Heart right ventricle (tissue), 16 donors: Measurements from ENCODE around the gene AREL1. TPM values are rescaled to one million over a fixed set of nuclear protein-coding genes. Genes with fewer than 3 reads are reported as not detected.

Source experiments
- ATAC-seq, 8 donors: fragments of 200-7000 bp; cut with Tn5 transposase; one replicate each; pipeline ENCODE4 v1.9.1; 2020; ENCODE audit warnings: mild to moderate bottlenecking in 8 of 8, moderate library complexity in 8 of 8, moderate number of reproducible peaks in 1 of 8
- DNase-seq, 2 donors: peaks; one replicate each; pipeline ENCODE4 v3.0.0-alpha.2; 2020
- H3K27ac ChIP-seq, 10 donors: fragments of 200-600 bp; sonication (generic) in 2 of 10; one replicate each; pipeline versions ENCODE4 v1.5.0 to v1.8.0; 2020 to 2022; ENCODE audit warnings: mild to moderate bottlenecking in 3 of 10
- H3K27me3 ChIP-seq, 7 donors: fragments of 200-600 bp; one replicate each; pipeline ENCODE4 v1.8.0; 2021 to 2022; ENCODE audit warnings: mild to moderate bottlenecking in 2 of 7
- H3K36me3 ChIP-seq, 9 donors: fragments of 200-600 bp; sonication (generic) in 1 of 9; one replicate each; pipeline versions ENCODE4 v1.5.0 to v1.8.0; 2020 to 2022; ENCODE audit warnings: mild to moderate bottlenecking in 2 of 9
- H3K4me1 ChIP-seq, 9 donors: fragments of 200-600 bp; sonication (generic) in 1 of 9; one replicate each; pipeline versions ENCODE4 v1.5.0 to v1.8.0; 2020 to 2022; ENCODE audit warnings: mild to moderate bottlenecking in 4 of 9
- H3K4me3 ChIP-seq, 10 donors: fragments of 200-600 bp; sonication (generic) in 2 of 10; one replicate each; pipeline versions ENCODE4 v1.5.0 to v1.8.0; 2020 to 2022; ENCODE audit warnings: mild to moderate bottlenecking in 7 of 10, moderate library complexity in 2 of 10
- H3K9me3 ChIP-seq, 11 donors: fragments of 200-600 bp in 10 of 11; sonication (generic) in 2 of 11; one replicate each; pipeline versions ENCODE4 v1.5.0 to v1.8.0; 2013 to 2022; ENCODE audit warnings: mild to moderate bottlenecking in 2 of 11, control low read depth in 1 of 11, moderate library complexity in 1 of 11
- CTCF ChIP-seq, 9 donors: fragments of 200-600 bp; sonication (generic) in 2 of 9; IDR thresholded peaks; one replicate each; pipeline versions ENCODE4 v1.5.0 to v1.8.0; 2021 to 2022; ENCODE audit warnings: antibody characterized with exemption in 9 of 9, mild to moderate bottlenecking in 5 of 9, moderate library complexity in 1 of 9
- WGBS, 2 donors: extraction: QIAGEN DNeasy Blood & Tissue Kit; methylation state at CpG; one replicate each; pipeline ENCODE4 v1.1.7; 2013; ENCODE audit warnings: inconsistent platforms in 1 of 2; 5-methylcytosine and 5-hydroxymethylcytosine counted together
- intact Hi-C, 10 donors: fragments of 100-400 bp; cut with DNase I; formaldehyde crosslinking; loops; one replicate each; pipeline versions ENCODE4 v1.11.1 to v1.14.2; 2022
- polyA plus RNA-seq, 2 donors: library from polyadenylated mRNA; stranded (reverse); fragments of 200-250 nt; gene quantifications; one replicate each; pipeline ENCODE4 v1.2.3, GENCODE V29; 2013
- total RNA-seq, 10 donors: library from RNA; stranded (reverse); fragmentation: NEBNext Ultra II Directional in 3 of 10; extraction: Animal tissue kit (Norgen Biotek cat#: 25700) in 3 of 10; gene quantifications; one replicate each; pipeline versions ENCODE4 v1.2.1 to v1.2.4, GENCODE V29; 2021 to 2023
- donor health status: Arrhythmogenic right ventricular cardiomyopathy.
- donor health status: ischemic (EF 13 %, LVEDD 7.1; RV severe dilation, severe dysfunction).
- donor health status: healthy with polysubstance abuse.
- donor health status: DM: no; HTN: yes; CAD: no.
- donor health status: DM: no; HTN: no; CAD: no.
- donor health status: ischemic (EF 25% LVEDD 6.9; RV normal size, moderate dysfunction).
- donor health status: ischemic (EF 25% LVEDD 5.7; RV mildly dilated, moderate dysfunction).
- donor health status: healthy.
- donor health status: DM: yes; HTN: yes; CAD: no.
- donor health status: Ischemic cardiomyopathy.
- donor health status: ischemic (EF 35%, LVEDD 5.7; RV mildly dilated, moderate dysfunction).
- donor health status: nonischemic (EF 11% LVEDD 7.7; RV severe dilation, severe dysfunction).
- donor health status: DM: yes; HTN: yes; CAD: no.
- donor health status: PGD.
- donor health status: ischemic (EF 29% LVEDD 5.4; RV normal size, mild dysfunction).
- donor health status: nonischemic (EF 23%, LVEDD 6.1; RV moderate dilation, normal function).

Gene AREL1
- total and polyA plus RNA-seq, 12 donors: 8.8 to 27.2 (median 20.7) TPM

GRCh38 chr14:74735125-74735524 is 22.2 kb upstream of the AREL1 start:
- DNase-seq: no peak
- WGBS, 2 donors: 94 to 95% methylated on average over 4 of the region's 4 CpGs
- peaks cover 0 to 94% (median 44%) of the 10 kb centered on the region in 9 donors for H3K36me3 ChIP-seq
- no peak overlapping the region for H3K27ac ChIP-seq
- H3K27me3 ChIP-seq: no peaks in the 10 kb centered on the region
- no peak overlapping the region for H3K4me3 ChIP-seq
- no peaks in the 10 kb centered on the region for H3K9me3 ChIP-seq
- no peak for ATAC-seq
- no peak for TF ChIP-seq CTCF (IDR thresholded peaks at IDR 0.05)
- intact Hi-C loops: no loop called here
- no peaks in the 10 kb centered on the region for H3K4me1 ChIP-seq

GRCh38 chr14:74733221-74733620 is 20.3 kb upstream of the AREL1 start:
- no peaks in the 10 kb centered on the region for H3K9me3 ChIP-seq
- no peak for TF ChIP-seq CTCF (IDR thresholded peaks at IDR 0.05)
- H3K36me3 ChIP-seq: peaks cover 0 to 82% (median 44%) of the 10 kb centered on the region in 9 donors
- intact Hi-C loops: no loop called here
- H3K4me1 ChIP-seq: no peaks in the 10 kb centered on the region
- H3K27me3 ChIP-seq: no peaks in the 10 kb centered on the region
- ATAC-seq (no peak), DNase-seq (no peak)
- no peak overlapping the region for H3K4me3 ChIP-seq
- 90 to 92% methylated on average over 3 of the region's 3 CpGs for WGBS, 2 donors
- H3K27ac ChIP-seq: no peak overlapping the region

GRCh38 chr14:74732387-74732786 is 19.5 kb upstream of the AREL1 start:
- WGBS, 2 donors: 91 to 96% methylated on average over 2 of the region's 2 CpGs
- ATAC-seq: no peak
- H3K9me3 ChIP-seq: no peaks in the 10 kb centered on the region
- no peak overlapping the region for H3K27ac ChIP-seq
- no peaks in the 10 kb centered on the region for H3K27me3 ChIP-seq
- no peak for TF ChIP-seq CTCF (IDR thresholded peaks at IDR 0.05)
- H3K36me3 ChIP-seq: peaks cover 0 to 74% (median 42%) of the 10 kb centered on the region in 9 donors
- DNase-seq: no peak
- intact Hi-C loops: no loop called here
- no peaks in the 10 kb centered on the region for H3K4me1 ChIP-seq
- H3K4me3 ChIP-seq: no peak overlapping the region

- Histone ChIP-seq H3K27me3 (no peaks in the 10 kb centered on the region), H3K27ac (no peak overlapping the region), H3K4me1 (no peaks in the 10 kb centered on the region), H3K36me3 (peaks cover 0 to 83% (median 29%) of the 10 kb centered on the region in 9 donors), H3K9me3 (no peaks in the 10 kb centered on the region), H3K4me3 (no peak overlapping the region)
- no peak for ATAC-seq
- intact Hi-C loops: no loop called here
- no peak for TF ChIP-seq CTCF (IDR thresholded peaks at IDR 0.05)
- WGBS, 2 donors: 92 to 94% methylated on average over 3 of the region's 3 CpGs
- DNase-seq: no peak
Measured at GRCh38 chr14:74723134-74723533, 10.3 kb upstream of the AREL1 start.
